Upper lobe of left lung (tissue), 6 donors: ENCODE data around the gene SLC6A20. TPM values are rescaled to one million over a fixed set of nuclear protein-coding genes. Genes with fewer than 3 reads are reported as not detected.

Source experiments
- ATAC-seq, 2 donors: fragments of 200-7000 bp; cut with Tn5 transposase; one replicate each; pipeline ENCODE4 v1.9.1; 2022; ENCODE audit warnings: mild to moderate bottlenecking in 2 of 2, moderate library complexity in 2 of 2; ENCODE audit not compliant: low FRiP score in 2 of 2
- DNase-seq, 2 donors: peaks; one replicate each; pipeline ENCODE4 v3.0.0-alpha.2; 2019 to 2020
- H3K27ac ChIP-seq, 4 donors: fragments of 200-600 bp; sonication (generic); one replicate each; pipeline ENCODE4 v1.5.1; 2016 to 2019
- H3K27me3 ChIP-seq, 4 donors: fragments of 200-600 bp; sonication (generic); one replicate each; pipeline ENCODE4 v1.5.1; 2017 to 2019
- H3K36me3 ChIP-seq, 4 donors: fragments of 200-600 bp; sonication (generic); one replicate each; pipeline ENCODE4 v1.5.1; 2016 to 2019
- H3K4me1 ChIP-seq, 4 donors: fragments of 200-600 bp; sonication (generic); one replicate each; pipeline ENCODE4 v1.5.1; 2018 to 2019
- H3K4me3 ChIP-seq, 4 donors: fragments of 200-600 bp; sonication (generic); one replicate each; pipeline ENCODE4 v1.5.1; 2017 to 2019; ENCODE audit warnings: mild to moderate bottlenecking in 2 of 4, moderate library complexity in 1 of 4
- H3K9me3 ChIP-seq, 4 donors: fragments of 200-600 bp; sonication (generic); one replicate each; pipeline ENCODE4 v1.5.1; 2018 to 2019
- EP300 ChIP-seq, 4 donors: sonication (generic); formaldehyde crosslinking; IDR thresholded peaks; one replicate each; pipeline ENCODE4 v1.5.1; 2017; ENCODE audit warnings: antibody characterized with exemption in 4 of 4, control low read depth in 2 of 4
- POLR2A ChIP-seq, 4 donors: fragments of 450-650 bp; IDR thresholded peaks; one replicate each; pipeline ENCODE4 v1.5.1; 2016 to 2017; ENCODE audit warnings: antibody characterized with exemption in 4 of 4, mild to moderate bottlenecking in 2 of 4
- POLR2AphosphoS5 ChIP-seq, 2 donors: sonication (generic); formaldehyde crosslinking; IDR thresholded peaks; one replicate each; pipeline ENCODE4 v1.5.1; 2017; ENCODE audit warnings: antibody characterized with exemption in 2 of 2
- WGBS, 2 donors: methylation state at CpG; one replicate each; pipeline ENCODE4 v1.1.5; 2017 to 2018; 5-methylcytosine and 5-hydroxymethylcytosine counted together
- total RNA-seq, 6 donors: library from RNA; depleted of rRNA in 4 of 6; stranded (reverse); fragments of >200 nt in 4 of 6; gene quantifications; one replicate each; pipeline versions ENCODE4 v1.1.0 to v1.2.1, GENCODE V29; 2016 to 2021
- TF ChIP-seq, protein P1 (sequence below), 6 experiments: fragments of 450-650 bp in 4 of 6; fragments of 200-600 bp in 2 of 6; sonication (generic) in 2 of 6; IDR thresholded peaks; one replicate each; pipeline ENCODE4 v1.5.1; 2016 to 2019; ENCODE audit warnings: antibody characterized with exemption in 6 of 6
- donor health status: DM: no; HTN: no; CAD: no; lungs with moderate emphysema.
- donor health status: DM: no; HTN: yes; CAD: no; lungs with severe emphysema.

Gene SLC6A20
- total RNA-seq, 6 donors from 2014 or later: 0.11 to 20.1 (median 7.2) TPM

DNA sequence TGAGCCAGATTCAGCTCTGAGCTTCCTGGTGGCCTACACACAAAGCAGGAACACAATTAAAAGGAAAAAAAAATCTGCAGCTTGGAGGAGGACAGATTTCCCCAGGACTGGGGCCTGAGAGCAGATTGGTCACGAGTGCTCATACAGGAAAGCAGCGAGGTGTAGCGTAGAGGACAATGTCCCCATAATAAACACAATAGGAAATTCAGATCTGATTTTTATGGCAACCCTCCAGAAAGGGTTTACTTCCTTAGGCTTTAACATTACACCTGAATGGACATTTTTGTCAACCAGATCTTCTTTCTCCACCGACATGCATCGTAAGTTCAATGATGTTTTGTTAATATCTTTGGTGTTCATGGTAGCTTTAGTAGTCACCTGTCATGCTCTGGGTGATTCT, 23.3 kb downstream of the SLC6A20 start:
- H3K36me3 ChIP-seq: no peaks in the 10 kb centered on the region
- ATAC-seq (no peak), DNase-seq (no peak)
- TF ChIP-seq EP300 (IDR thresholded peaks at IDR 0.05) (no peak), POLR2A (IDR thresholded peaks at IDR 0.05) (no peak), POLR2AphosphoS5 (IDR thresholded peaks at IDR 0.05) (no peak)
- TF ChIP-seq, protein P1, sequence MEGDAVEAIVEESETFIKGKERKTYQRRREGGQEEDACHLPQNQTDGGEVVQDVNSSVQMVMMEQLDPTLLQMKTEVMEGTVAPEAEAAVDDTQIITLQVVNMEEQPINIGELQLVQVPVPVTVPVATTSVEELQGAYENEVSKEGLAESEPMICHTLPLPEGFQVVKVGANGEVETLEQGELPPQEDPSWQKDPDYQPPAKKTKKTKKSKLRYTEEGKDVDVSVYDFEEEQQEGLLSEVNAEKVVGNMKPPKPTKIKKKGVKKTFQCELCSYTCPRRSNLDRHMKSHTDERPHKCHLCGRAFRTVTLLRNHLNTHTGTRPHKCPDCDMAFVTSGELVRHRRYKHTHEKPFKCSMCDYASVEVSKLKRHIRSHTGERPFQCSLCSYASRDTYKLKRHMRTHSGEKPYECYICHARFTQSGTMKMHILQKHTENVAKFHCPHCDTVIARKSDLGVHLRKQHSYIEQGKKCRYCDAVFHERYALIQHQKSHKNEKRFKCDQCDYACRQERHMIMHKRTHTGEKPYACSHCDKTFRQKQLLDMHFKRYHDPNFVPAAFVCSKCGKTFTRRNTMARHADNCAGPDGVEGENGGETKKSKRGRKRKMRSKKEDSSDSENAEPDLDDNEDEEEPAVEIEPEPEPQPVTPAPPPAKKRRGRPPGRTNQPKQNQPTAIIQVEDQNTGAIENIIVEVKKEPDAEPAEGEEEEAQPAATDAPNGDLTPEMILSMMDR (IDR thresholded peaks at IDR 0.05): no peak
- no peak overlapping the region for H3K27ac ChIP-seq
- no peaks in the 10 kb centered on the region for H3K27me3 ChIP-seq
- 82% methylated on average over 5 of the region's 5 CpGs for WGBS, 2 donors
- no peak overlapping the region for H3K4me3 ChIP-seq
- no peaks in the 10 kb centered on the region for H3K9me3 ChIP-seq
- H3K4me1 ChIP-seq: no peaks in the 10 kb centered on the region

DNA sequence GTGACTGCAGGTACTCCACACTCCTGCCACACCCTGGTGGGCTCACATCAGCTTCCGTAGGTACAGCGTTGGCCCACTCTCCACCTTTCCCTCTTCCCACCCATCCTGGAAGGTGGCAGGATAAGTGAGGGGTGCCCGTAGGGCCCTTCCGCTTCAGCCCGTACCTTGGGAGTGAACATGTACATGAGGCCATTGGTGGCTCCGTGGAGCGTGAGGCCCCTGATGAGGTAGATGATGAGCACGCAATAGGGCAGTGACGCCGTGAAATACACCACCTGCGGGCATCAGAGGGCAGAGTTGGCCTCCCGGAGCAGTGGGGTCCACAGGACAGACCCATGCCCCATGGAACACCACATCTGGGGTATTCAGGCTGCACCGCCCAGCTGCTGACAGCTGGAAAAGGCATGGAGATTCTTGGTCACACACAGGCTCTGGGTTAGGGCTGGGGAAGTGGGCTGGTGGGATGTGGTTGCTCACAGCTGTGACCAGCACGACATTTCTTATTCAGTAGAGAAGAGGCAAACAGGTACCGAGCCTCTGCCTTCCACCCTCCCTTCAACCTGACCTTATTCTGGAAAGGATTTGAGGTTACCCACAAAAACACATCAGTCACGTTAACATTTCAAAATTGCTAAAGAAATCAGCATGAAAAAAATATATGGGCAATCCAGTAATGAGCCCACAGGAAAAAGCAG, 23.8 kb downstream of the SLC6A20 start:
- ATAC-seq (peak in 1 of 2 donors; percentile 7), DNase-seq (no peak)
- no peaks in the 10 kb centered on the region for H3K4me1 ChIP-seq
- no peaks in the 10 kb centered on the region for H3K27me3 ChIP-seq
- H3K9me3 ChIP-seq: no peaks in the 10 kb centered on the region
- TF ChIP-seq POLR2A (IDR thresholded peaks at IDR 0.05): no peak
- TF ChIP-seq, protein P1 (IDR thresholded peaks at IDR 0.05): no peak
- TF ChIP-seq EP300 (IDR thresholded peaks at IDR 0.05): no peak
- TF ChIP-seq POLR2AphosphoS5 (IDR thresholded peaks at IDR 0.05): no peak
- 86 to 91% methylated on average over 10 to 16 of the region's 16 CpGs for WGBS, 2 donors
- H3K4me3 ChIP-seq: no peak overlapping the region
- H3K27ac ChIP-seq: no peak overlapping the region
- H3K36me3 ChIP-seq: no peaks in the 10 kb centered on the region

DNA sequence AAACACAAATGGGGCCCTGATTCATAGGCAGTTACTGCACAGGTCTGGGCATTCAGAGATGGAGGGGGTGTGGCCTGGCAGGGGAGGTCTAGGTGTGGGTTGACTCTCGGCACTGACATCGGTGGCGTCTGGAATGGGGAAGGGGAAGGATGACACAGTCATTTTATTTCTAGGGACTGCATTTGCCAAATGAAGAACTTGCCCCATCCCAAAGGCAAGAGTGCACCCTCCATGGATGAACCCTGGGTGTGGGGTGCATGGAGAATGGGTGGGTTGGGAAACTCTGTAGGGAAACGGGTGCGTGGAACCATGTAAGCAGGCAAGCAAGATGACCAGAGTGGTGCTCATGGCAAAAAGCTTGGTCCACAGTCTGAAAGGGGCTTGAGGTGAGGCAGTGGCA, 24.5 kb downstream of the SLC6A20 start:
- Histone ChIP-seq H3K4me3 (no peak overlapping the region), H3K27ac (no peak overlapping the region), H3K4me1 (no peaks in the 10 kb centered on the region), H3K9me3 (no peaks in the 10 kb centered on the region), H3K36me3 (no peaks in the 10 kb centered on the region), H3K27me3 (no peaks in the 10 kb centered on the region)
- DNase-seq: no peak
- WGBS, 2 donors: 64 to 94% methylated on average over 5 of the region's 5 CpGs
- no peak for ATAC-seq
- TF ChIP-seq EP300 (IDR thresholded peaks at IDR 0.05) (no peak), POLR2AphosphoS5 (IDR thresholded peaks at IDR 0.05) (no peak), POLR2A (IDR thresholded peaks at IDR 0.05) (no peak)
- TF ChIP-seq, protein P1 (IDR thresholded peaks at IDR 0.05): no peak

GRCh38 chr3:45771166-45771775, 25.1 kb downstream of the SLC6A20 start:
- Histone ChIP-seq H3K27ac (no peak overlapping the region), H3K9me3 (no peaks in the 10 kb centered on the region), H3K27me3 (no peaks in the 10 kb centered on the region), H3K4me3 (no peak overlapping the region), H3K4me1 (no peaks in the 10 kb centered on the region), H3K36me3 (no peaks in the 10 kb centered on the region)
- TF ChIP-seq EP300 (IDR thresholded peaks at IDR 0.05) (no peak), POLR2A (IDR thresholded peaks at IDR 0.05) (no peak), POLR2AphosphoS5 (IDR thresholded peaks at IDR 0.05) (no peak)
- TF ChIP-seq, protein P1 (IDR thresholded peaks at IDR 0.05): no peak
- DNase-seq (no peak), ATAC-seq (no peak)
- 91 to 95% methylated on average over 4 to 9 of the region's 9 CpGs for WGBS, 2 donors
